Activated naive CD8-positive, alpha-beta T cell treated with anti-CD3 and anti-CD28 coated beads for 36 hours (primary cell): ENCODE results near the gene FYTTD1. TPM values are rescaled to one million over a fixed set of nuclear protein-coding genes. Genes with fewer than 3 reads are reported as not detected.
"Not testable (repeated sequence)": the region's sequence is repeated elsewhere in the genome, so short reads cannot be mapped to it uniquely, and the experiment has no call there.

Source experiments
- DNase-seq: peaks from one replicate; pipeline ENCODE4 v3.0.0; 2021
- H3K27ac Mint-ChIP-seq: one replicate; pipeline ENCODE4 v1.8.0; 2022; ENCODE audit warnings: mild to moderate bottlenecking, moderate library complexity, mixed read lengths
- H3K27me3 Mint-ChIP-seq: one replicate; pipeline ENCODE4 v1.8.0; 2022; ENCODE audit warnings: mild to moderate bottlenecking, mixed read lengths
- H3K36me3 Mint-ChIP-seq: one replicate; pipeline ENCODE4 v1.8.0; 2021; ENCODE audit warnings: mild to moderate bottlenecking, mixed read lengths
- H3K4me1 Mint-ChIP-seq: one replicate; pipeline ENCODE4 v1.8.0; 2021; ENCODE audit warnings: mixed read lengths
- H3K4me3 Mint-ChIP-seq: one replicate; pipeline ENCODE4 v1.8.0; 2022; ENCODE audit warnings: mild to moderate bottlenecking, moderate library complexity, mixed read lengths
- H3K9me3 Mint-ChIP-seq: one replicate; pipeline ENCODE4 v1.8.0; 2022; ENCODE audit warnings: mixed read lengths
- total RNA-seq, 2 experiments: library from RNA; stranded (reverse); gene quantifications; one replicate each; pipeline ENCODE4 v1.2.3, GENCODE V29; 2021

FYTTD1 gene
- total RNA-seq, 2 experiments from 2014 or later = 23.2 to 25.0 TPM

- H3K27me3 Mint-ChIP-seq, H3K4me3 Mint-ChIP-seq, H3K9me3 Mint-ChIP-seq, H3K27ac Mint-ChIP-seq, DNase-seq: not testable (repeated sequence)
- Mint-ChIP-seq H3K4me1 (peaks cover 21% of the 10 kb centered on the region), H3K36me3 (peaks cover 17% of the 10 kb centered on the region)
Observed at GRCh38 chr3:197730770-197731169, 18.9 kb upstream of the FYTTD1 start.

GRCh38 chr3:197731483-197731882 is 18.2 kb upstream of the FYTTD1 start:
- not testable (repeated sequence) for DNase-seq, H3K4me3 Mint-ChIP-seq, H3K27ac Mint-ChIP-seq, H3K9me3 Mint-ChIP-seq, H3K27me3 Mint-ChIP-seq
- peaks cover 25% of the 10 kb centered on the region for H3K4me1 Mint-ChIP-seq
- H3K36me3 Mint-ChIP-seq = peaks cover 18% of the 10 kb centered on the region

GRCh38 chr3:197733042-197733441 is 16.6 kb upstream of the FYTTD1 start:
- Mint-ChIP-seq H3K36me3 (peaks cover 18% of the 10 kb centered on the region), H3K4me3 (no peak overlapping the region), H3K9me3 (no peaks in the 10 kb centered on the region), H3K27ac (no peak overlapping the region), H3K27me3 (no peaks in the 10 kb centered on the region), H3K4me1 (peaks cover 31% of the 10 kb centered on the region)
- DNase-seq = no peak

DNA sequence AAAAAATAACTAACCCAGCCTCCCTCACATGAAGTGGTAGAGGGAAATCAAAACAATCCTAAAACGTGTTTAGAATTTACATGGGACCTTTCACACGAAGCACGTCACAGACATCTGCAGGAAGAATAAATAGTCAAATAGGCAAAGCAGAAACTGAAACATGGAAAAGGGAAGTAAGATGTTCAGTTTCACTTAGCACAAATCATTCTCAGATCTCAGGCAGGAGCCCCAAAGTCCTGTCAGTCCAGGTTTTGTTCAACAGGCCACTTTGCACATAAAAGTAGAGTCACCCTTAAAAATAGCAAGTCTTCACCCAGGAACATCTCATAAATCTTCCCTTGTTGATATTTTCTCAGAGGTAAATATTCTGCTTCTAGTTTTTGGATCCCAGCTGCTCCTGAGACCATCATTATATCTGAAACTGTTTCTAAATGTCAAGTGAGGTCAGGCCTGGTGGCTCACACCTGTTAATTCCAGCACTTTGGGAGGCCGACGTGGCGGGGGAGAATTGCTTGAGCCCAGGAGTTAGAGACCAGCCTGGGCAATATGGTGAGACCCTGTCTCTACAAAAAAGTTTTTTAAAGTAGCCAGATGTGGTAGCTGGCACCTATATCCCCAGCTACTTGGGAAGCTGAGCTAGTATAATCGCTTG is 14.9 kb upstream of the FYTTD1 start:
- H3K9me3 Mint-ChIP-seq = no peaks in the 10 kb centered on the region

GRCh38 chr3:197736010-197736490 is 13.6 kb upstream of the FYTTD1 start:
- H3K36me3 Mint-ChIP-seq = peaks cover 12% of the 10 kb centered on the region
- peak overlapping the region; percentile 92 for H3K27ac Mint-ChIP-seq
- peak; percentile 53 for DNase-seq
- H3K4me3 Mint-ChIP-seq = peak overlapping the region; percentile 88
- H3K4me1 Mint-ChIP-seq = peaks cover 30% of the 10 kb centered on the region
- H3K9me3 Mint-ChIP-seq = no peaks in the 10 kb centered on the region
- no peaks in the 10 kb centered on the region for H3K27me3 Mint-ChIP-seq

More for the DNA sequence above, 14.9 kb upstream of the FYTTD1 start:
- H3K4me3 Mint-ChIP-seq = peak overlapping the region; percentile 61
- peaks cover 12% of the 10 kb centered on the region for H3K36me3 Mint-ChIP-seq
- H3K27me3 Mint-ChIP-seq = no peaks in the 10 kb centered on the region
- peaks cover 34% of the 10 kb centered on the region for H3K4me1 Mint-ChIP-seq
- H3K27ac Mint-ChIP-seq = peak overlapping the region; percentile 6
- DNase-seq = no peak

DNA sequence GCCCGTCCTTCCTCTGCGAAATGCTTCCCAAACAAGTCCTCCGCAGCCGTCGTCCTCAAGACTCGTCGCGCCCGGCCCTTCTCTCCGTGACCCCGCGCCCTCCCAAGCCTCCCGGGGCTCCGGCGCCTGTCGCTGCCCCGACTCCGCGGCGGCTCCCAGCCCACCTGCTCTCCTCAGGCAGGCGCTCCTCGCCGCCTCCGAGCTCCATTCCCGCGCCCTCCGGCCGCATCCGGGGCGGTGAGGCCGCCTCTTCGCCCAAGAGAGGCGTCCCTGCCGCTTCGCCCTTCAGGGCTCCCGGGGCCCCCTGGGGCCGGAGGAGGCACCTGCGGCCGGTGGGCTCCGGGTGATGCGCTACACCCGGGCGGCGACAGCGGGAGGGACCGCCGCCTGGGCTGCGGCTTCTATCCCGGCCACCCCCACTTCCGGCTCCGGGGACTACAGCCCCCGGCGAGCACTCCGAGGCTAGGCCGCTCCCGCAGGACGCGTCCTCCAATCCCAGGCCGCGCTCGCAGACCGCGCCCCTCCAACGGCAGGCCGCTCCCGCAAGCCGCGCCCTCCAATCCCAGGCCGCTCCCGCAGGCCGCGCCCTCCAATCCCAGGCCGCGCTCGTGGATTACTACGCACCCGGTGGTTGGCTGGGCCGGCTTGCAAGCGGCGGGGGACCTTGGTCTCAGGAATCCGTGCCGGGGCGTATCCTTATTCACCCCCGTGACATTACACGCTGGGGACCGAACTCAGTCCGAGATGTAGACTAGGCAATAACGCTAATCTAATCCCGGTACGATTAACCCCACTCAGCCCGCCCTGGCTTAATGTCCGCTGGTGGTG is 13.0 kb upstream of the FYTTD1 start, which contains the start of gene RUBCN:
Gene RUBCN, minus strand, starts transcription at position 414 of the 828 bp plus-strand sequence. Its CDS starts 185 bp downstream, at position 229.
- Mint-ChIP-seq H3K9me3 (no peaks in the 10 kb centered on the region), H3K27me3 (no peaks in the 10 kb centered on the region), H3K4me3 (peak within 1 kb of the TSS; percentile 91), H3K4me1 (peaks cover 30% of the 10 kb centered on the region), H3K36me3 (peaks cover 12% of the 10 kb centered on the region), H3K27ac (peak within 1 kb of the TSS; percentile 92)
- peak; percentile 97 for DNase-seq

- DNase-seq = no peak
- peaks cover 26% of the 10 kb centered on the region for H3K4me1 Mint-ChIP-seq
- H3K27me3 Mint-ChIP-seq = no peaks in the 10 kb centered on the region
- peak overlapping the region; percentile 91 for H3K4me3 Mint-ChIP-seq
- peak overlapping the region; percentile 88 for H3K27ac Mint-ChIP-seq
- peaks cover 12% of the 10 kb centered on the region for H3K36me3 Mint-ChIP-seq
- no peaks in the 10 kb centered on the region for H3K9me3 Mint-ChIP-seq
Observed at GRCh38 chr3:197737319-197737649, 12.4 kb upstream of the FYTTD1 start.

GRCh38 chr3:197737749-197738462 is 11.8 kb upstream of the FYTTD1 start:
- H3K27ac Mint-ChIP-seq = peak overlapping the region; percentile 88
- peaks cover 26% of the 10 kb centered on the region for H3K4me1 Mint-ChIP-seq
- H3K27me3 Mint-ChIP-seq = no peaks in the 10 kb centered on the region
- no peak for DNase-seq
- H3K36me3 Mint-ChIP-seq = peaks cover 12% of the 10 kb centered on the region
- peak overlapping the region; percentile 91 for H3K4me3 Mint-ChIP-seq
- no peaks in the 10 kb centered on the region for H3K9me3 Mint-ChIP-seq

DNA sequence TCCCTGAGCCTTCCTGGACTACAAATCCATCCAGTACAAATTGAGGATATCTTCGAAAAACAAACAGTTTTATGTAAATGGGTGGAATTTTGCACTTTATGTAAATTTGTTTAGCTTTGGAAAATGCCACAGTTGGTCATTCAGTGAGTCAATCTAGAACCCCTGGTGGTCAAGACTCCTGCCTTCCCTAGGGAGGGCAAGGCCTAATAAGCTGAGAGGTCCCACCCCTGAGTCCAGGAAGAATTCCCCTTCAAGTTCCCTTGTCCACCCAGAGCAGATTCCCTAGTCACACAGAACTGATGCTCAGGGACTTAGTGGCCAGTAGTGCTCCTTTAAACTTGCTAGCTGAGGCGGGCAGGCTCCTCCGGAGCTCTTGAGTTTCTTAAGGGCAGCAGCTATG is 6.9 kb upstream of the FYTTD1 start:
- no peaks in the 10 kb centered on the region for H3K36me3 Mint-ChIP-seq
- peaks cover 4% of the 10 kb centered on the region for H3K4me1 Mint-ChIP-seq
- H3K9me3 Mint-ChIP-seq = no peaks in the 10 kb centered on the region
- DNase-seq = no peak
- H3K4me3 Mint-ChIP-seq = no peak overlapping the region
- no peak overlapping the region for H3K27ac Mint-ChIP-seq
- H3K27me3 Mint-ChIP-seq = no peaks in the 10 kb centered on the region

- peaks cover 8% of the 10 kb centered on the region for H3K4me1 Mint-ChIP-seq
- no peaks in the 10 kb centered on the region for H3K9me3 Mint-ChIP-seq
- no peaks in the 10 kb centered on the region for H3K27me3 Mint-ChIP-seq
- H3K27ac Mint-ChIP-seq = no peak overlapping the region
- DNase-seq = no peak
- no peak overlapping the region for H3K4me3 Mint-ChIP-seq
- no peaks in the 10 kb centered on the region for H3K36me3 Mint-ChIP-seq
Observed at GRCh38 chr3:197746209-197746608, 3.5 kb upstream of the FYTTD1 start.

GRCh38 chr3:197746801-197747237 is 2.9 kb upstream of the FYTTD1 start:
- Mint-ChIP-seq H3K9me3 (no peaks in the 10 kb centered on the region), H3K27me3 (no peaks in the 10 kb centered on the region), H3K4me1 (peaks cover 9% of the 10 kb centered on the region), H3K27ac (no peak overlapping the region), H3K36me3 (no peaks in the 10 kb centered on the region), H3K4me3 (no peak overlapping the region)
- no peak for DNase-seq

DNA sequence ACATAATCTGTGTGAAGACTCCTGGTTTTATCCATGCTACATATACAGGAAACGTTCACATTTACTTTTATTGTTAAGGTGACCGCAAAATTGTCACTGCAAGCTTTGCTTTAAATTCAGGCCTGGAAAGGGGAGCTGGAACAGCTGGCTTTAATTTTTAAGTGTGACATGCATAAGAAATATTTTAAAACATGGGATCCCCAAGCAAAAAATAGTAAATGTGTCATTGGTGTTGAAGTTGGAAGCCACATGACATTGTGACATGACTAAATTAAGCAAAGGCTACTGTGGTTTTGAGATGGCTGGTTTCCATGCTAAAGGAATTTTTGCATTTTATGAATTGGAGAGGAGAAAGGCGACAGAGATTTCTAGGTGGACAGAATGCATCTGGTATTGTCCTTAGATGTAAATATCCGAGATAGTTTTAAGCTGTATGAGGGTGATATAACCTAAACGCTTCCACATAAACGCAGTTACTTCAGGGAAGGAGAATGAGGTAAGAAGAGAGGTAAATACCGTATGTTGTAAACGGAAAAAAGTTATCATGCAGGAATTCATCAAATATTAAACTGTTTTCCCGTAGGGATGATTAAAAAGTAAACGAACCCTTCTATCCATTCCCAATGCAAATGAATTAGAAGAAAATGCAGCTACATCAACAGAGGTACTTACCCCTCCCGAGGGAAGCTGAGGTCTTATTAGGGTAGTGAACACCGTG is 927 bp upstream of the FYTTD1 start:
- Mint-ChIP-seq H3K9me3 (no peaks in the 10 kb centered on the region), H3K4me1 (peaks cover 21% of the 10 kb centered on the region), H3K27me3 (no peaks in the 10 kb centered on the region), H3K4me3 (peak overlapping the region; percentile 86), H3K36me3 (no peaks in the 10 kb centered on the region), H3K27ac (peak overlapping the region; percentile 85)
- DNase-seq = no peak

DNA sequence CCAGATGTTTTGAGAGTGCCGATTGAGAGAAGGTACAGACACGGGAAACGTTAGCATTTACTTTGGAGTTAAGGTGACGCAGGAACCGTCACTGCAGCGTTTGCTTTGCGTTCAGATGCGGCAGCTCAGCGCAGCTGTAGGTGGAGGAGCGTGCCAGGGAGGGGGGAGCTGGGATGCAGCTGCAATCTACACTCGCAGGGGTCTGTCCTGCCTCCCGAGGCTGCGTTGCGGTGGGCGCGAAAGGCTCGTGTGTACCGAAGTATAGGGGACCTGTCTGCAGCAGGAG is 425 bp upstream of the FYTTD1 start:
- peak; percentile 66 for DNase-seq
- Mint-ChIP-seq H3K36me3 (no peaks in the 10 kb centered on the region), H3K4me1 (peaks cover 25% of the 10 kb centered on the region), H3K27me3 (no peaks in the 10 kb centered on the region), H3K9me3 (no peaks in the 10 kb centered on the region), H3K4me3 (peak overlapping the region; percentile 86), H3K27ac (peak overlapping the region; percentile 85)

DNA sequence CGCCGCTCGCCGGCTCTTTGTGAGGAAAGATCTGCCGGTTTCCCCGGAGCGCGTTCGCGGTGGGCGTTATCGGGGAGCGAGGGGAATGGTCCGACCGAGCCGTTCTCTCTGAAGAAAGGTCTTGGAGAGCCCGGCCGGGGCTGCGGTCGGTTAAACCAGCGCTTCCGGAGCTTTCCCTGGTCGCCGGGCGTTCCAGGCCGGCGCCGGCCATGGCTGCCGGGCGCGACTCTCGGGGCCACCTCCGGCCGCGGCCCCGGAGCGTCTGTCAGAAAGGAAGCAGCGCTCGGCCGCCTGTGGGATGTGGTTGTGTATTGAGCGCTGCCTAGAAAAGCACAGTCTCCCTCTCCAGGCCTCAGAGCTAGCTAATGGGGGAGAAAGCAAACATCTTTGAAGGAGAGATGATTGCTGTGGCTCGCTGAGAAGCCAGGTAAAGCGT is 731 bp downstream of the FYTTD1 start:
- Mint-ChIP-seq H3K36me3 (no peaks in the 10 kb centered on the region), H3K4me1 (peaks cover 29% of the 10 kb centered on the region), H3K27ac (peak overlapping the region; percentile 86), H3K9me3 (no peaks in the 10 kb centered on the region), H3K27me3 (no peaks in the 10 kb centered on the region), H3K4me3 (peak overlapping the region; percentile 90)
- peak; percentile 60 for DNase-seq
